Posterior vena cava (tissue), 2 donors: ENCODE measurements around the gene RIBC2. TPM values are rescaled to one million over a fixed set of nuclear protein-coding genes. Genes with fewer than 3 reads are reported as not detected.

Source experiments
- total RNA-seq, 2 donors: library from RNA; stranded (reverse); fragmentation: NEBNext Ultra II Directional; extraction: Animal tissue kit (Norgen Biotek cat#: 25700); gene quantifications; one replicate each; pipeline ENCODE4 v1.2.1, GENCODE V29; 2021
- donor health status: DM: yes; HTN: yes; CAD: no.
- donor health status: DM: yes; HTN: yes; CAD: no.

RIBC2 gene
- total RNA-seq, 2 donors from 2014 or later: 0.42 TPM; not detected in 1

Other genes with a start within 250 kb of the RIBC2 start
- 10 to 100 TPM; 29.7 to 30.1 TPM for gene NUP50, start 249.8 kb upstream of the RIBC2 start, total RNA-seq
- gene KIAA0930, start 172.8 kb upstream of the RIBC2 start, total RNA-seq: 10 to 100 TPM; 48.5 to 74.0 TPM
- gene UPK3A, start 128.7 kb upstream of the RIBC2 start, total RNA-seq: not detected
- gene FAM118A, start 103.8 kb upstream of the RIBC2 start, total RNA-seq: 10 to 100 TPM; 16.0 to 24.6 TPM
- not detected for gene SMC1B, start 94 bp upstream of the RIBC2 start, total RNA-seq
- 1,000 to 10,000 TPM in 1 of 2 donors, 100 to 1,000 TPM in 1; 608 to 1,210 TPM for gene FBLN1, start 89.2 kb downstream of the RIBC2 start, total RNA-seq